Panc1 (cell line): ENCODE data around the gene SFI1. TPM values are rescaled to one million over a fixed set of nuclear protein-coding genes. Genes with fewer than 3 reads are reported as not detected.

Experiments used
- ATAC-seq: fragments of 200-7000 bp; cut with Tn5 transposase; 2 replicates; pipeline ENCODE4 v1.9.1; 2020; ENCODE audit warnings: mild to moderate bottlenecking, moderate library complexity
- BruUV-seq: library from RNA; stranded (reverse); fragments of 400-500 nt; replicated peaks from 2 replicates; lab custom pipeline; 2021; lab: Mats Ljungman, UMichigan
- CTCF ChIA-PET: fragments of 300-600 bp; sonication (Branson Sonifier 250); formaldehyde crosslinking; loops from one replicate; lab custom pipeline; 2022; ENCODE audit warnings: antibody characterized with exemption; lab: Charles Lee
- POLR2A ChIA-PET: fragments of 300-600 bp; sonication (Branson Sonifier 250); formaldehyde crosslinking; loops from one replicate; lab custom pipeline; 2022; ENCODE audit warnings: antibody characterized with exemption; lab: Charles Lee
- DNase-seq: peaks from one replicate; pipeline ENCODE4 v3.0.0-alpha.2; 2010; ENCODE audit warnings: low read depth, low spot score
- H3K27ac ChIP-seq: 2 replicates; pipeline ENCODE4 v1.5.1; 2011; ENCODE audit warnings: mild to moderate bottlenecking, low read length, inconsistent platforms
- H3K27me3 ChIP-seq: fragments of 200-500 bp; sonication (Bioruptor generic); 2 replicates; pipeline ENCODE4 v1.6.0; 2014; ENCODE audit warnings: low read length, inconsistent platforms; ENCODE audit not compliant: control insufficient read depth, insufficient read depth
- H3K36me3 ChIP-seq: fragments of 200-500 bp; sonication (Bioruptor generic); 2 replicates; pipeline ENCODE4 v1.5.1; 2014; ENCODE audit warnings: inconsistent platforms, mild to moderate bottlenecking, low read length, moderate library complexity; ENCODE audit not compliant: control insufficient read depth, insufficient read depth
- H3K4me1 ChIP-seq: 2 replicates; pipeline ENCODE4 v1.5.1; 2011; ENCODE audit warnings: inconsistent platforms, mild to moderate bottlenecking, low read length, moderate library complexity; ENCODE audit not compliant: control insufficient read depth, insufficient read depth
- H3K4me3 ChIP-seq, 2 experiments: 2 replicates each; pipeline ENCODE4 v1.5.1; 2011 to 2012; ENCODE audit warnings: low read depth in 2 of 2, low read length in 2 of 2, mild to moderate bottlenecking in 2 of 2, inconsistent platforms in 1 of 2, moderate library complexity in 1 of 2
- H3K9me3 ChIP-seq: fragments of 200-500 bp; sonication (Bioruptor generic); 2 replicates; pipeline ENCODE4 v1.5.1; 2014; ENCODE audit warnings: low read depth, mild to moderate bottlenecking, inconsistent platforms, low read length, moderate library complexity; ENCODE audit not compliant: control insufficient read depth, insufficient read depth
- POLR2AphosphoS5 ChIP-seq: IDR thresholded peaks from 2 replicates; pipeline ENCODE4 v1.6.1; 2012; ENCODE audit warnings: mild to moderate bottlenecking, low read depth, low read length, moderate library complexity
- SIN3A ChIP-seq: IDR thresholded peaks from 2 replicates; pipeline ENCODE4 v1.6.1; 2012; ENCODE audit warnings: low read depth, mild to moderate bottlenecking, low read length, moderate library complexity, borderline replicate concordance; ENCODE audit not compliant: insufficient read depth
- TCF7L2 ChIP-seq: IDR thresholded peaks from 2 replicates; pipeline ENCODE4 v1.6.1; 2011; ENCODE audit warnings: mild to moderate bottlenecking, low read depth, low read length, inconsistent platforms
- in situ Hi-C: cut with HindIII; loops from 2 replicates; pipeline ENCODE4 v1.10.0; 2016; ENCODE audit warnings: low sequenced_read_pairs, low pct_unique_long_range_greater_than_20kb
- intact Hi-C: fragments of 100-400 bp; cut with micrococcal nuclease; formaldehyde crosslinking; loops from one replicate; pipeline ENCODE4 v1.10.0; 2022; ENCODE audit not compliant: unreplicated experiment
- total RNA-seq: library from RNA; stranded (reverse); gene quantifications from one replicate; pipeline ENCODE4 v1.2.1, GENCODE V29; 2021; ENCODE audit not compliant: unreplicated experiment
- TF ChIP-seq, protein P1 (sequence below): fragments of 450-650 bp; IDR thresholded peaks from 2 replicates; pipeline ENCODE4 v1.5.1; 2017; ENCODE audit warnings: mild to moderate bottlenecking
- TF ChIP-seq, protein P2 (sequence below), 2 experiments: IDR thresholded peaks; 2 replicates each; pipeline ENCODE4 v1.6.1; 2011 to 2012; ENCODE audit warnings: low read depth in 2 of 2, control low read depth in 1 of 2, low read length in 1 of 2, mild to moderate bottlenecking in 1 of 2, moderate library complexity in 1 of 2; ENCODE audit not compliant: insufficient read depth in 1 of 2

Gene SFI1
- total RNA-seq, 1 experiment from 2014 or later, result 29.9 TPM

DNA sequence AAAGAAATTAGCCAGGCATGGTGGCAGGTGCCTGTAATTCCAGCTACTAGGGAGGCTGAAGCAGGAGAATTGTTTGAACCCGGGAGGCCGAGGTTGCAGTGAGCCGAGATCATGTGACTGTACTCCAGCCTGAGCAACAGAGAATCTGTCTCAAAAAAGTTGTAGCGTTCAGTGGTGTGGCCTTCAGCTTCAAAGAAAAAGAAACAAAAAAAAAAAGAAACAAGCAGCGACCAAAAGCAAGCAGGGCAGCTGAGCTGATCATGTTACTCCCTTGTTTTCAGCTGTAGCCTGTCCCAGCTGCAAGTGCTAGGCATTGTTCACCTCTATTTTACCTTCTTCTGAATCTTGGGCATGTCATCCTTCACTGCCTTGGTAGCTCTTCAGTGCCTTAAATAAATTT, 37.0 kb downstream of the SFI1 start:
- Histone ChIP-seq H3K36me3 (no peaks in the 10 kb centered on the region), H3K4me3 (no peak overlapping the region), H3K27ac (no peak overlapping the region), H3K9me3 (no peaks in the 10 kb centered on the region), H3K27me3 (no peaks in the 10 kb centered on the region), H3K4me1 (no peaks in the 10 kb centered on the region)
- ChIA-PET CTCF (no interaction called here), POLR2A (no interaction called here)
- no peak for DNase-seq
- in situ Hi-C loops (no loop called here), intact Hi-C loops (no loop called here)
- no TSS peak for BruUV-seq
- TF ChIP-seq, protein P1, sequence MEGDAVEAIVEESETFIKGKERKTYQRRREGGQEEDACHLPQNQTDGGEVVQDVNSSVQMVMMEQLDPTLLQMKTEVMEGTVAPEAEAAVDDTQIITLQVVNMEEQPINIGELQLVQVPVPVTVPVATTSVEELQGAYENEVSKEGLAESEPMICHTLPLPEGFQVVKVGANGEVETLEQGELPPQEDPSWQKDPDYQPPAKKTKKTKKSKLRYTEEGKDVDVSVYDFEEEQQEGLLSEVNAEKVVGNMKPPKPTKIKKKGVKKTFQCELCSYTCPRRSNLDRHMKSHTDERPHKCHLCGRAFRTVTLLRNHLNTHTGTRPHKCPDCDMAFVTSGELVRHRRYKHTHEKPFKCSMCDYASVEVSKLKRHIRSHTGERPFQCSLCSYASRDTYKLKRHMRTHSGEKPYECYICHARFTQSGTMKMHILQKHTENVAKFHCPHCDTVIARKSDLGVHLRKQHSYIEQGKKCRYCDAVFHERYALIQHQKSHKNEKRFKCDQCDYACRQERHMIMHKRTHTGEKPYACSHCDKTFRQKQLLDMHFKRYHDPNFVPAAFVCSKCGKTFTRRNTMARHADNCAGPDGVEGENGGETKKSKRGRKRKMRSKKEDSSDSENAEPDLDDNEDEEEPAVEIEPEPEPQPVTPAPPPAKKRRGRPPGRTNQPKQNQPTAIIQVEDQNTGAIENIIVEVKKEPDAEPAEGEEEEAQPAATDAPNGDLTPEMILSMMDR, result no peak
- TF ChIP-seq TCF7L2 (no peak), SIN3A (no peak), POLR2AphosphoS5 (no peak)
- TF ChIP-seq, protein P2, sequence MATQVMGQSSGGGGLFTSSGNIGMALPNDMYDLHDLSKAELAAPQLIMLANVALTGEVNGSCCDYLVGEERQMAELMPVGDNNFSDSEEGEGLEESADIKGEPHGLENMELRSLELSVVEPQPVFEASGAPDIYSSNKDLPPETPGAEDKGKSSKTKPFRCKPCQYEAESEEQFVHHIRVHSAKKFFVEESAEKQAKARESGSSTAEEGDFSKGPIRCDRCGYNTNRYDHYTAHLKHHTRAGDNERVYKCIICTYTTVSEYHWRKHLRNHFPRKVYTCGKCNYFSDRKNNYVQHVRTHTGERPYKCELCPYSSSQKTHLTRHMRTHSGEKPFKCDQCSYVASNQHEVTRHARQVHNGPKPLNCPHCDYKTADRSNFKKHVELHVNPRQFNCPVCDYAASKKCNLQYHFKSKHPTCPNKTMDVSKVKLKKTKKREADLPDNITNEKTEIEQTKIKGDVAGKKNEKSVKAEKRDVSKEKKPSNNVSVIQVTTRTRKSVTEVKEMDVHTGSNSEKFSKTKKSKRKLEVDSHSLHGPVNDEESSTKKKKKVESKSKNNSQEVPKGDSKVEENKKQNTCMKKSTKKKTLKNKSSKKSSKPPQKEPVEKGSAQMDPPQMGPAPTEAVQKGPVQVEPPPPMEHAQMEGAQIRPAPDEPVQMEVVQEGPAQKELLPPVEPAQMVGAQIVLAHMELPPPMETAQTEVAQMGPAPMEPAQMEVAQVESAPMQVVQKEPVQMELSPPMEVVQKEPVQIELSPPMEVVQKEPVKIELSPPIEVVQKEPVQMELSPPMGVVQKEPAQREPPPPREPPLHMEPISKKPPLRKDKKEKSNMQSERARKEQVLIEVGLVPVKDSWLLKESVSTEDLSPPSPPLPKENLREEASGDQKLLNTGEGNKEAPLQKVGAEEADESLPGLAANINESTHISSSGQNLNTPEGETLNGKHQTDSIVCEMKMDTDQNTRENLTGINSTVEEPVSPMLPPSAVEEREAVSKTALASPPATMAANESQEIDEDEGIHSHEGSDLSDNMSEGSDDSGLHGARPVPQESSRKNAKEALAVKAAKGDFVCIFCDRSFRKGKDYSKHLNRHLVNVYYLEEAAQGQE (IDR thresholded peaks at IDR 0.05; ENCODE audit: insufficient read depth in 1 of 2, low read depth in 2 of 2, low read length in 1 of 2), result no peak
- ATAC-seq, result no peak

DNA sequence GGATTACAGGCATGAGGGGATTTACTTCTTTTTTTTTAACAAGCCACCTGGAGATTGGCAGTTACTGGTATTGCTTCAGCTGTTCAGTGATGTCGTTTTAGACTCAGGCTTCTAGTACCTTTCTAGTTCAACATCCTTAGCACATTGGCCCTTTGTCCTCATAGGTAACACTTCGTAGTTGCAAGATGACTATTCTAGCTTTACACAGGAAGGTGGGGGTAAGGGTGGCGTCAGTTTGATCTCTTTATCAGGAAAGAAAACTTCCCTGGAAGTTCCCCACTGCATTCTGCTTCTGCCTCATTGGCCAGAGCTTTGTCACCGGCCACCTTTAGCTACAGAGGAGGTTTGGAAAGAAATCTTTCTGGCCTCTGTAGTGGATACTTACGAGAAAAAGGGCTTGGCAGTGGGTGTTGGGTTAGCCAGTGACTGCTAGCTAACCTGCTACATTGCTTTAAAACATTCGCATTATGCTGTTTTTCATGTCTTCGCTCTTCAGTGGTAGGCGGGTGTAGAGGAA, 40.7 kb downstream of the SFI1 start:
- DNase-seq, result no peak
- POLR2A ChIA-PET, result no interaction called here
- Histone ChIP-seq H3K9me3 (no peaks in the 10 kb centered on the region), H3K4me1 (no peaks in the 10 kb centered on the region), H3K4me3 (no peak overlapping the region), H3K27me3 (no peaks in the 10 kb centered on the region), H3K36me3 (no peaks in the 10 kb centered on the region), H3K27ac (no peak overlapping the region)
- CTCF ChIA-PET, result no interaction called here
- no peak for ATAC-seq
- BruUV-seq, result no TSS peak
- intact Hi-C loops (no loop called here), in situ Hi-C loops (no loop called here)
- TF ChIP-seq SIN3A (no peak), POLR2AphosphoS5 (no peak), TCF7L2 (no peak)
- TF ChIP-seq, protein P1, result no peak
- TF ChIP-seq, protein P2 (IDR thresholded peaks at IDR 0.05; ENCODE audit: insufficient read depth in 1 of 2, low read depth in 2 of 2, low read length in 1 of 2), result no peak
